ENCODE measurements around the gene GABARAPL1. TPM values are rescaled to one million over a fixed set of nuclear protein-coding genes. Genes with fewer than 3 reads are reported as not detected.
"Not testable (repeated sequence)": the region's sequence is repeated elsewhere in the genome, so short reads cannot be mapped to it uniquely, and the experiment has no call there.

The GABARAPL1 gene
- total RNA-seq, 2 donors from 2014 or later = 24.9 to 48.8 TPM

- H3K4me3 Mint-ChIP-seq = peak overlapping the region; percentile 95
- H3K27ac Mint-ChIP-seq = peak overlapping the region; percentile 93 to 95
- no peaks in the 10 kb centered on the region for H3K9me3 Mint-ChIP-seq
- DNase-seq (ENCODE audit: low spot score) = peak; percentile 88
- peak; percentile 77 to 84 for ATAC-seq
- peaks cover 29 to 34% of the 10 kb centered on the region in 2 donors for H3K4me1 Mint-ChIP-seq (ENCODE audit: low read depth in 2 of 2)
- no peaks in the 10 kb centered on the region for H3K27me3 Mint-ChIP-seq
- H3K36me3 Mint-ChIP-seq = no peaks in the 10 kb centered on the region
Measured at GRCh38 chr12:10211940-10212738, 538 bp upstream of the GABARAPL1 start.

GRCh38 chr12:10213168-10214135, 775 bp downstream of the GABARAPL1 start:
- Mint-ChIP-seq H3K9me3 (no peaks in the 10 kb centered on the region), H3K27me3 (no peaks in the 10 kb centered on the region), H3K27ac (peak overlapping the region; percentile 93 to 95), H3K36me3 (no peaks in the 10 kb centered on the region), H3K4me3 (peak overlapping the region; percentile 95), H3K4me1 (ENCODE audit: low read depth in 2 of 2) (peaks cover 29 to 34% of the 10 kb centered on the region in 2 donors)
- ATAC-seq (peak; percentile 91 to 93), DNase-seq (ENCODE audit: low spot score) (peak; percentile 92)

- H3K27ac Mint-ChIP-seq = peak overlapping the region; percentile 93 to 95
- H3K4me1 Mint-ChIP-seq (ENCODE audit: low read depth in 2 of 2) = peaks cover 29 to 34% of the 10 kb centered on the region in 2 donors
- no peaks in the 10 kb centered on the region for H3K27me3 Mint-ChIP-seq
- H3K4me3 Mint-ChIP-seq = peak overlapping the region; percentile 95
- no peak for ATAC-seq
- H3K9me3 Mint-ChIP-seq = no peaks in the 10 kb centered on the region
- no peaks in the 10 kb centered on the region for H3K36me3 Mint-ChIP-seq
- DNase-seq (ENCODE audit: low spot score) = no peak
Measured at GRCh38 chr12:10214136-10214894, 1.6 kb downstream of the GABARAPL1 start.

GRCh38 chr12:10214895-10215267, 2.2 kb downstream of the GABARAPL1 start:
- Mint-ChIP-seq H3K27me3 (no peaks in the 10 kb centered on the region), H3K9me3 (no peaks in the 10 kb centered on the region), H3K4me1 (ENCODE audit: low read depth in 2 of 2) (peaks cover 29 to 34% of the 10 kb centered on the region in 2 donors), H3K4me3 (peak overlapping the region; percentile 95), H3K36me3 (peaks cover 2% of the 10 kb centered on the region), H3K27ac (peak overlapping the region; percentile 93 to 95)
- no peak for DNase-seq (ENCODE audit: low spot score)
- ATAC-seq = no peak

GRCh38 chr12:10215436-10215835, 2.8 kb downstream of the GABARAPL1 start:
- Mint-ChIP-seq H3K36me3 (peaks cover 8% of the 10 kb centered on the region), H3K27me3 (no peaks in the 10 kb centered on the region), H3K4me1 (ENCODE audit: low read depth in 2 of 2) (peaks cover 32 to 38% of the 10 kb centered on the region in 2 donors), H3K9me3 (no peaks in the 10 kb centered on the region), H3K27ac (peak overlapping the region; percentile 93 to 95), H3K4me3 (peak overlapping the region; percentile 95)
- ATAC-seq (no peak), DNase-seq (ENCODE audit: low spot score) (no peak)

- Mint-ChIP-seq H3K4me3 (peak overlapping the region; percentile 95), H3K27ac (peak overlapping the region; percentile 93 to 95), H3K36me3 (peaks cover 13% of the 10 kb centered on the region), H3K4me1 (ENCODE audit: low read depth in 2 of 2) (peaks cover 37 to 43% of the 10 kb centered on the region in 2 donors)
- not testable (repeated sequence) for H3K9me3 Mint-ChIP-seq; DNase-seq (ENCODE audit: low spot score); ATAC-seq; H3K27me3 Mint-ChIP-seq
Measured at GRCh38 chr12:10215946-10216345, 3.3 kb downstream of the GABARAPL1 start.

- Mint-ChIP-seq H3K27ac (no peak overlapping the region), H3K4me3 (no peak overlapping the region), H3K36me3 (peaks cover 31% of the 10 kb centered on the region), H3K4me1 (ENCODE audit: low read depth in 2 of 2) (peaks cover 33 to 35% of the 10 kb centered on the region in 2 donors), H3K27me3 (no peaks in the 10 kb centered on the region), H3K9me3 (no peaks in the 10 kb centered on the region)
- no peak for ATAC-seq
- DNase-seq (ENCODE audit: low spot score) = no peak
Measured at GRCh38 chr12:10218021-10218420, 5.3 kb downstream of the GABARAPL1 start.

GRCh38 chr12:10220398-10221077, 7.9 kb downstream of the GABARAPL1 start:
- Mint-ChIP-seq H3K27me3 (no peaks in the 10 kb centered on the region), H3K4me3 (no peak overlapping the region), H3K9me3 (no peaks in the 10 kb centered on the region), H3K36me3 (peaks cover 44% of the 10 kb centered on the region), H3K27ac (peak overlapping the region in 1 of 2 donors; percentile 17), H3K4me1 (ENCODE audit: low read depth in 2 of 2) (peaks cover 14 to 28% of the 10 kb centered on the region in 2 donors)
- ATAC-seq = peak; percentile 48 to 70
- DNase-seq (ENCODE audit: low spot score) = no peak

GRCh38 chr12:10221846-10222245, 9.2 kb downstream of the GABARAPL1 start:
- no peak for DNase-seq (ENCODE audit: low spot score)
- H3K27me3 Mint-ChIP-seq = no peaks in the 10 kb centered on the region
- no peak overlapping the region for H3K4me3 Mint-ChIP-seq
- peaks cover 9 to 31% of the 10 kb centered on the region in 2 donors for H3K4me1 Mint-ChIP-seq (ENCODE audit: low read depth in 2 of 2)
- no peak for ATAC-seq
- no peaks in the 10 kb centered on the region for H3K9me3 Mint-ChIP-seq
- no peak overlapping the region for H3K27ac Mint-ChIP-seq
- peaks cover 44% of the 10 kb centered on the region for H3K36me3 Mint-ChIP-seq

GRCh38 chr12:10223208-10223607, 10.5 kb downstream of the GABARAPL1 start:
- peaks cover 17 to 35% of the 10 kb centered on the region in 2 donors for H3K4me1 Mint-ChIP-seq (ENCODE audit: low read depth in 2 of 2)
- no peak overlapping the region for H3K27ac Mint-ChIP-seq
- H3K27me3 Mint-ChIP-seq = no peaks in the 10 kb centered on the region
- no peak overlapping the region for H3K4me3 Mint-ChIP-seq
- ATAC-seq (no peak), DNase-seq (ENCODE audit: low spot score) (no peak)
- no peaks in the 10 kb centered on the region for H3K9me3 Mint-ChIP-seq
- peaks cover 44% of the 10 kb centered on the region for H3K36me3 Mint-ChIP-seq

GRCh38 chr12:10225426-10225825, 12.7 kb downstream of the GABARAPL1 start:
- H3K27me3 Mint-ChIP-seq; ATAC-seq; H3K9me3 Mint-ChIP-seq; H3K27ac Mint-ChIP-seq; DNase-seq (ENCODE audit: low spot score); H3K4me3 Mint-ChIP-seq: not testable (repeated sequence)
- peaks cover 15 to 34% of the 10 kb centered on the region in 2 donors for H3K4me1 Mint-ChIP-seq (ENCODE audit: low read depth in 2 of 2)
- peaks cover 36% of the 10 kb centered on the region for H3K36me3 Mint-ChIP-seq

GRCh38 chr12:10226086-10226485, 13.4 kb downstream of the GABARAPL1 start:
- Mint-ChIP-seq H3K27ac (no peak overlapping the region), H3K27me3 (no peaks in the 10 kb centered on the region), H3K9me3 (no peaks in the 10 kb centered on the region), H3K4me1 (ENCODE audit: low read depth in 2 of 2) (peaks cover 10 to 29% of the 10 kb centered on the region in 2 donors), H3K36me3 (peaks cover 30% of the 10 kb centered on the region), H3K4me3 (no peak overlapping the region)
- ATAC-seq = no peak
- DNase-seq (ENCODE audit: low spot score) = no peak

GRCh38 chr12:10226731-10227130, 14.1 kb downstream of the GABARAPL1 start:
- DNase-seq (ENCODE audit: low spot score) (no peak), ATAC-seq (no peak)
- peaks cover 10 to 25% of the 10 kb centered on the region in 2 donors for H3K4me1 Mint-ChIP-seq (ENCODE audit: low read depth in 2 of 2)
- no peaks in the 10 kb centered on the region for H3K9me3 Mint-ChIP-seq
- H3K4me3 Mint-ChIP-seq = no peak overlapping the region
- peaks cover 24% of the 10 kb centered on the region for H3K36me3 Mint-ChIP-seq
- H3K27me3 Mint-ChIP-seq = no peaks in the 10 kb centered on the region
- H3K27ac Mint-ChIP-seq = no peak overlapping the region

Data from natural killer cell treated with Interleukin-12 subunit alpha and Interleukin-12 subunit beta and Interleukin-15 and Interleukin-18, amount 100 ng/mL, for 72 hours (primary cell).